PFSK-1 (cell line): ENCODE results near the gene ALPK3.

ENCODE experiments used
- POLR2AphosphoS5 ChIP-seq: IDR thresholded peaks from 2 replicates; pipeline ENCODE4 v1.6.1; 2012; ENCODE audit warnings: low read depth, mild to moderate bottlenecking, control low read depth, low read length, moderate library complexity
- REST ChIP-seq, 2 experiments: IDR thresholded peaks; 2 replicates each; pipeline versions ENCODE4 v1.6.1 to v1.8.0; 2011 to 2012; ENCODE audit warnings: low read depth in 2 of 2, low read length in 2 of 2, control low read depth in 1 of 2, inconsistent platforms in 1 of 2, mild to moderate bottlenecking in 1 of 2, moderate library complexity in 1 of 2; ENCODE audit not compliant: insufficient read depth in 1 of 2
- TAF1 ChIP-seq: IDR thresholded peaks from 2 replicates; pipeline ENCODE4 v1.6.1; 2012; ENCODE audit warnings: low read length, control low read depth, borderline replicate concordance; ENCODE audit not compliant: insufficient read depth

GRCh38 chr15:84829428-84829827 lies 12.3 kb downstream of the ALPK3 start:
- TF ChIP-seq POLR2AphosphoS5, result no peak
- no peak for TF ChIP-seq REST (IDR thresholded peaks at IDR 0.05; ENCODE audit: insufficient read depth in 1 of 2, low read depth in 2 of 2, low read length in 2 of 2)
- TF ChIP-seq TAF1, result no peak
